ENCODE data around the gene PAK6. TPM values are rescaled to one million over a fixed set of nuclear protein-coding genes. Genes with fewer than 3 reads are reported as not detected.

PAK6 gene
- total and polyA plus RNA-seq, 9 of the 15 experiments (the other 6 are each of a cell fraction or from before 2014, with no cell fraction given), result 0.03 to 0.74 (median 0.16) TPM; not detected in 2

GRCh38 chr15:40323239-40323952 is 84.5 kb downstream of the PAK6 start, which contains the start of gene INAFM2 (continued):
- TF ChIP-seq SREBF2 (CRISPR knock-in tag; IDR thresholded peaks at IDR 0.05), result no peak
- no peak for TF ChIP-seq MIER1 (IDR thresholded peaks at IDR 0.05; ENCODE audit: low read depth)
- no peak for TF ChIP-seq ZNF274 (IDR thresholded peaks at IDR 0.05; ENCODE audit: borderline replicate concordance, low read depth, low read length)
- TF ChIP-seq RFX5 (IDR thresholded peaks at IDR 0.05; ENCODE audit: low read depth, low read length), result no peak
- peak; percentile 98 for TF ChIP-seq MAX (CRISPR knock-in tag; IDR thresholded peaks at IDR 0.05)
- TF ChIP-seq JUND (IDR thresholded peaks at IDR 0.05; ENCODE audit: borderline replicate concordance, low read depth, low read length), result peak; percentile 91
- TF ChIP-seq JUND (tag; IDR thresholded peaks at IDR 0.05; ENCODE audit: borderline replicate concordance, low read depth, low read length), result peak; percentile 32; the same call in 1 of the 3 replicates
- TF ChIP-seq ZNF184 (CRISPR knock-in tag; IDR thresholded peaks at IDR 0.05), result no peak
- TF ChIP-seq POLR2G (IDR thresholded peaks at IDR 0.05; ENCODE audit: low read depth, low read length), result peak; percentile 84
- TF ChIP-seq RBM34 (IDR thresholded peaks at IDR 0.05; ENCODE audit: borderline replicate concordance, insufficient read depth, low read length), result no peak
- peak; percentile 36 for TF ChIP-seq U2AF1 (optimal IDR thresholded peaks at IDR 0.05; ENCODE audit: low read depth, low read length)
- no peak for TF ChIP-seq POLR2AphosphoS2 (IDR thresholded peaks at IDR 0.05; ENCODE audit: low read length)
- no peak for TF ChIP-seq MEF2D (tag; conservative IDR thresholded peaks at IDR 0.05; ENCODE audit: low read depth)
- TF ChIP-seq EHMT2 (IDR thresholded peaks at IDR 0.05), result no peak
- no peak for TF ChIP-seq DDX20 (tag; IDR thresholded peaks at IDR 0.05; ENCODE audit: low read depth)
- TF ChIP-seq ZNF408 (CRISPR knock-in tag; IDR thresholded peaks at IDR 0.05; ENCODE audit: low read depth), result no peak
- TF ChIP-seq E2F6 (IDR thresholded peaks at IDR 0.05; ENCODE audit: borderline replicate concordance in 1 of 2, extremely low read depth in 1 of 2, insufficient read depth in 1 of 2, insufficient read length in 1 of 2, low read depth in 1 of 2, low read length in 1 of 2, poor library complexity in 1 of 2, severe bottlenecking in 1 of 2), result peak; percentile 80 to 91
- TF ChIP-seq AFF1 (IDR thresholded peaks at IDR 0.05; ENCODE audit: low read depth in 1 of 2, partially characterized antibody in 2 of 2), result no peak
- no peak for TF ChIP-seq MBD1 (CRISPR knock-in tag; IDR thresholded peaks at IDR 0.05)
- TF ChIP-seq XRCC5 (IDR thresholded peaks at IDR 0.05; ENCODE audit: low read depth, low read length), result peak; percentile 71; the same call in 1 of the 2 replicates
- TF ChIP-seq ADNP (tag; IDR thresholded peaks at IDR 0.05), result no peak

All from K562 (cell line).